HepG2 (cell line): ENCODE measurements around the gene PPP2R5E. TPM values are rescaled to one million over a fixed set of nuclear protein-coding genes. Genes with fewer than 3 reads are reported as not detected.

ENCODE experiments used
- DNMT1 ChIP-seq: sonication (generic); formaldehyde crosslinking; IDR thresholded peaks from 2 replicates; pipeline ENCODE4 v1.5.1; 2020; ENCODE audit warnings: mild to moderate bottlenecking, missing genetic modification reagents
- DR1 ChIP-seq: sonication (generic); formaldehyde crosslinking; IDR thresholded peaks from 2 replicates; pipeline ENCODE4 v1.8.0; 2021; ENCODE audit warnings: mild to moderate bottlenecking, missing genetic modification reagents, inconsistent platforms
- IRF1 ChIP-seq: sonication (generic); formaldehyde crosslinking; IDR thresholded peaks from 2 replicates; pipeline ENCODE4 v1.4.0; 2020; ENCODE audit warnings: low read depth, mild to moderate bottlenecking, missing genetic modification reagents
- MIER3 ChIP-seq: IDR thresholded peaks from 2 replicates; pipeline ENCODE4 v1.6.1; 2016; ENCODE audit warnings: missing compliant biosample characterization, borderline replicate concordance
- MTA1 ChIP-seq: sonication (generic); formaldehyde crosslinking; IDR thresholded peaks from 2 replicates; pipeline ENCODE4 v1.4.0; 2020; ENCODE audit warnings: missing genetic modification reagents, mild to moderate bottlenecking, borderline replicate concordance
- PHF5A ChIP-seq: IDR thresholded peaks from one replicate; pipeline ENCODE4 v1.6.1; 2018; ENCODE audit warnings: low read depth, missing genetic modification reagents; ENCODE audit not compliant: unreplicated experiment
- RELA ChIP-seq: sonication (generic); formaldehyde crosslinking; IDR thresholded peaks from 2 replicates; pipeline ENCODE4 v1.4.0; 2020; ENCODE audit warnings: missing genetic modification reagents
- RFX1 ChIP-seq: fragments of 450-650 bp; IDR thresholded peaks from 2 replicates; pipeline ENCODE4 v1.6.1; 2017
- SOX13 ChIP-seq, 3 experiments: fragments of 450-650 bp in 1 of 3; sonication (generic) in 1 of 3; formaldehyde crosslinking in 1 of 3; IDR thresholded peaks in 2 of 3; conservative IDR thresholded peaks in 1 of 3; 2 replicates each; pipeline versions ENCODE4 v1.5.0 to v1.6.1; 2016 to 2020; ENCODE audit warnings: antibody characterized with exemption in 1 of 3, mild to moderate bottlenecking in 1 of 3, missing compliant biosample characterization in 1 of 3, missing genetic modification reagents in 1 of 3, moderate library complexity in 1 of 3
- TOE1 ChIP-seq: sonication (generic); formaldehyde crosslinking; IDR thresholded peaks from 2 replicates; pipeline ENCODE4 v1.4.0; 2020; ENCODE audit warnings: mild to moderate bottlenecking, missing genetic modification reagents
- ZGPAT ChIP-seq: IDR thresholded peaks from 2 replicates; pipeline ENCODE4 v1.6.1; 2016; ENCODE audit warnings: mild to moderate bottlenecking
- ZNF232 ChIP-seq: sonication (generic); formaldehyde crosslinking; IDR thresholded peaks from 2 replicates; pipeline ENCODE4 v1.4.0; 2020; ENCODE audit warnings: missing genetic modification reagents, borderline replicate concordance
- ZNF615 ChIP-seq: sonication (generic); formaldehyde crosslinking; IDR thresholded peaks from 2 replicates; pipeline ENCODE4 v1.5.0; 2020; ENCODE audit warnings: mild to moderate bottlenecking, missing genetic modification reagents, borderline replicate concordance
- ZNF7 ChIP-seq: IDR thresholded peaks from 2 replicates; pipeline ENCODE4 v1.6.1; 2016; ENCODE audit warnings: missing biosample characterization, missing genetic modification reagents
- ZNF709 ChIP-seq: sonication (generic); formaldehyde crosslinking; IDR thresholded peaks from 2 replicates; pipeline ENCODE4 v1.5.0; 2020; ENCODE audit warnings: mild to moderate bottlenecking, missing genetic modification reagents
- ZNF710 ChIP-seq: sonication (generic); formaldehyde crosslinking; IDR thresholded peaks from 2 replicates; pipeline ENCODE4 v1.5.0; 2020; ENCODE audit warnings: mild to moderate bottlenecking, missing genetic modification reagents, borderline replicate concordance
- polyA plus RNA-seq, 8 experiments: library from polyadenylated mRNA; depleted of rRNA in 3 of 8; stranded (reverse) in 7 of 8; unstranded in 1 of 8; fragments of >200 nt; fragmentation: Illumina TruSeq in 4 of 8; extraction: Trizol in 4 of 8; gene quantifications; 2 replicates each; pipeline versions ENCODE4 v1.2.1 to v1.2.3, GENCODE V29; 2011 to 2016; ENCODE audit warnings: low read depth in 4 of 8, missing spikeins in 1 of 8, mixed read lengths in 1 of 8; ENCODE audit not compliant: insufficient read depth in 1 of 8
- total RNA-seq, 5 experiments: library from RNA; depleted of rRNA; stranded (reverse); fragments of >200 nt; fragmentation: Illumina TruSeq; extraction: Trizol; gene quantifications; 2 replicates each; pipeline ENCODE4 v1.2.3, GENCODE V29; 2016; ENCODE audit warnings: low read depth in 1 of 5
- TF ChIP-seq, protein P1 (sequence below): sonication (generic); formaldehyde crosslinking; IDR thresholded peaks from 2 replicates; pipeline ENCODE4 v1.8.1; 2023; ENCODE audit warnings: mild to moderate bottlenecking, inconsistent platforms, moderate library complexity, missing genetic modification reagents, borderline replicate concordance
- TF ChIP-seq, protein P2 (sequence below): sonication (generic); formaldehyde crosslinking; IDR thresholded peaks from 2 replicates; pipeline ENCODE4 v1.4.0; 2020; ENCODE audit warnings: missing genetic modification reagents
- TF ChIP-seq, protein P3 (sequence below): IDR thresholded peaks from 2 replicates; pipeline ENCODE4 v1.6.1; 2016; ENCODE audit warnings: low read depth

PPP2R5E gene
- total and polyA plus RNA-seq, 2 of the 13 experiments (the other 11 are each of a cell fraction or from before 2014, with no cell fraction given): 8.9 to 11.0 TPM

- TF ChIP-seq ZNF7 (CRISPR knock-in tag) (no peak), ZNF709 (CRISPR knock-in tag) (peak; percentile 65; the same call in 1 of the 2 replicates), ZNF232 (CRISPR knock-in tag) (no peak), RFX1 (no peak), MTA1 (CRISPR knock-in tag) (no peak; the same call in 1 of the 2 replicates), TOE1 (CRISPR knock-in tag) (no peak), ZGPAT (CRISPR knock-in tag) (peak; percentile 69; the same call in 1 of the 2 replicates), RELA (CRISPR knock-in tag) (no peak), DR1 (CRISPR knock-in tag) (peak; percentile 73), ZNF615 (CRISPR knock-in tag) (no peak), IRF1 (CRISPR knock-in tag) (no peak), PHF5A (no peak), DNMT1 (CRISPR knock-in tag) (peak; percentile 82; the same call in 1 of the 2 replicates), MIER3 (CRISPR knock-in tag) (peak; percentile 58; the same call in 1 of the 2 replicates), SOX13 (IDR thresholded peaks at IDR 0.05) (peak; percentile 87), SOX13 (CRISPR knock-in tag; conservative IDR thresholded peaks at IDR 0.05 in 1 of 2, IDR thresholded peaks at IDR 0.05 in 1 of 2) (peak in 1 of 2 experiments; percentile 35; a peak in 2 of 4 replicates), ZNF710 (CRISPR knock-in tag) (peak; percentile 25; the same call in 1 of the 2 replicates)
- TF ChIP-seq, protein P1, sequence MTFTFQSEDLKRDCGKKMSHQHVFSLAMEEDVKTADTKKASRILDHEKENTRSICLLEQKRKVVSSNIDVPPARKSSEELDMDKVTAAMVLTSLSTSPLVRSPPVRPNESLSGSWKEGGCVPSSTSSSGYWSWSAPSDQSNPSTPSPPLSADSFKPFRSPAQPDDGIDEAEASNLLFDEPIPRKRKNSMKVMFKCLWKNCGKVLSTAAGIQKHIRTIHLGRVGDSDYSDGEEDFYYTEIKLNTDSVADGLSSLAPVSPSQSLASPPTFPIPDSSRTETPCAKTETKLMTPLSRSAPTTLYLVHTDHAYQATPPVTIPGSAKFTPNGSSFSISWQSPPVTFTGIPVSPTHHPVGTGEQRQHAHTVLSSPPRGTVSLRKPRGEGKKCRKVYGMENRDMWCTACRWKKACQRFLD: no peak
- TF ChIP-seq, protein P2, sequence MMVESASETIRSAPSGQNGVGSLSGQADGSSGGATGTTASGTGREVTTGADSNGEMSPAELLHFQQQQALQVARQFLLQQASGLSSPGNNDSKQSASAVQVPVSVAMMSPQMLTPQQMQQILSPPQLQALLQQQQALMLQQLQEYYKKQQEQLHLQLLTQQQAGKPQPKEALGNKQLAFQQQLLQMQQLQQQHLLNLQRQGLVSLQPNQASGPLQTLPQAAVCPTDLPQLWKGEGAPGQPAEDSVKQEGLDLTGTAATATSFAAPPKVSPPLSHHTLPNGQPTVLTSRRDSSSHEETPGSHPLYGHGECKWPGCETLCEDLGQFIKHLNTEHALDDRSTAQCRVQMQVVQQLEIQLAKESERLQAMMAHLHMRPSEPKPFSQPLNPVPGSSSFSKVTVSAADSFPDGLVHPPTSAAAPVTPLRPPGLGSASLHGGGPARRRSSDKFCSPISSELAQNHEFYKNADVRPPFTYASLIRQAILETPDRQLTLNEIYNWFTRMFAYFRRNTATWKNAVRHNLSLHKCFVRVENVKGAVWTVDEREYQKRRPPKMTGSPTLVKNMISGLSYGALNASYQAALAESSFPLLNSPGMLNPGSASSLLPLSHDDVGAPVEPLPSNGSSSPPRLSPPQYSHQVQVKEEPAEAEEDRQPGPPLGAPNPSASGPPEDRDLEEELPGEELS (CRISPR knock-in tag): no peak
- TF ChIP-seq, protein P3, sequence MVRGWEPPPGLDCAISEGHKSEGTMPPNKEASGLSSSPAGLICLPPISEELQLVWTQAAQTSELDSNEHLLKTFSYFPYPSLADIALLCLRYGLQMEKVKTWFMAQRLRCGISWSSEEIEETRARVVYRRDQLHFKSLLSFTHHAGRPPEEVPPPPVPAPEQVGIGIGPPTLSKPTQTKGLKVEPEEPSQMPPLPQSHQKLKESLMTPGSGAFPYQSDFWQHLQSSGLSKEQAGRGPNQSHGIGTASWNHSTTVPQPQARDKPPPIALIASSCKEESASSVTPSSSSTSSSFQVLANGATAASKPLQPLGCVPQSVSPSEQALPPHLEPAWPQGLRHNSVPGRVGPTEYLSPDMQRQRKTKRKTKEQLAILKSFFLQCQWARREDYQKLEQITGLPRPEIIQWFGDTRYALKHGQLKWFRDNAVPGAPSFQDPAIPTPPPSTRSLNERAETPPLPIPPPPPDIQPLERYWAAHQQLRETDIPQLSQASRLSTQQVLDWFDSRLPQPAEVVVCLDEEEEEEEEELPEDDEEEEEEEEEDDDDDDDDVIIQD (CRISPR knock-in tag): peak; percentile 59
Observed at GRCh38 chr14:63543000-63543825, at the start of gene PPP2R5E (continued).
